Measurements from ENCODE around the gene DOLK.

The DOLK gene

DNA sequence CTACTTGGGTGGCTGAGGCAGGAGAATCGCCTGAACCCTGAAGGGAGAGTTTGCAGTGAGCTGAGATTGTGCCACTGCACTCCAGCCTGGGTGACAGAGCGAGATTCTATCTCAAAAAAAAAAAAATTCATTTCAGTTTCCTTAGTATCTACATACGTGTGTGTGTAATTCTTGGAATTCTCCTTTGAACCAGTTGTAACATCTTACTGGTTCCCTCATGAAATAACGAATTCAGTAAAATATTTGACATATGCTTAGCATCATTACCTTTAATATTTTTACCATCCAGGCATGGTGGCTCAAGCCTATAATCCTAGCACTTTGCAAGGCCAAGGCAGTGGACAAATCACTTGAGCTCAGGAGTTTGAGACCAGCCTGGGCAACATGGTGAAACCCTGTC, 17.8 kb downstream of the DOLK start:
- no peak for DNase-seq

DNA sequence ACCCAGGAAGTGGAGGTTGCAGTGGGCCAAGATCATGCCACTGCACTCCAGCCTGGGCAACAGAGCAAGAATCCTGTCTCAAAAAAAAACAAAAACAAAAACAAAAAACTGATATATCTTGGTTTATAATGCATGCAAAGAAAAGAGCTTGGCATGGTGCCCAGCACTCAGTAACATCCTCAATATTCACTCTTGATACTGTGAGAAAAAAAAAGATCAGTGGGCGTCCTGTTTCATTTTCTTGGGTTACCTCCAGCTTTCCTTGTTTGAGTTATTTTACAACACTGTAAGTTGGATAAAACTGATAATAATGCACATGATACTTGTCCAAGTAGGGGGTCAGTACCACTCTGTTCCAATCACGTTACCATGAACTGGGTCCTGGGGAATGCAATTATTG, 18.8 kb downstream of the DOLK start:
- no peak for DNase-seq

DNA sequence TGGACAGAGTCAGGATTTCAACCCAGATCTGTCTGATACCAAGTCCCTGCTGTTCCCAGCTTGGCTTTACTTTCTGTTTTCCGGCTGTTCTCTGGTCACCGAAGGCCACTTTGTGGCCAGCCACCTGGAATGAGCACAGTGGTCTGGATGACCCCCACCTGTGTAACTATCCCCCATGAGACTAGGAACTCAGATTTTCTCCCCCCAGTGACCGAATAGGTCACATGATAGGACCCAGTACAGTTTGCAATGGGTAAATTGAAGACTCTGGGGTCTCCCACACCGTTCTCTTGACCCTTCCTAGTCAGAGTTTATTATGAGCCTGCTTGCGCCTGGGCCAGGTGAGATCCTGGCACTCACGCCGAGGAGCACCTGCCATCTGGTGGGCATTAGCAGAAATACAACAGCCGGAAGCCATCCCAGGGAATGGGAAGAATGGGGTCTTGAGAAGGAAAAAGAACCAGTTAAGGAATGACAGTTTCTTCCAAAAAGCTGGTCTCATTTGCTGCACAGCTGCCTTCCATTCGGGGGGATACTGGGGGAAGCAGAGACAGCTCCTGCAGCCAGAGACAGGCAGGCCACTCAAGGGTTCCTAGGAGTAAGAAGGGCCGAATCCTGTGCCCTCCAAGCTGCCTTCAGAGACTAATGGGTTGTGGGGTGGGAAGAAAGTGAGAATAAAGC, 19.5 kb downstream of the DOLK start:
- peak; percentile 49 to 63 for DNase-seq

DNA sequence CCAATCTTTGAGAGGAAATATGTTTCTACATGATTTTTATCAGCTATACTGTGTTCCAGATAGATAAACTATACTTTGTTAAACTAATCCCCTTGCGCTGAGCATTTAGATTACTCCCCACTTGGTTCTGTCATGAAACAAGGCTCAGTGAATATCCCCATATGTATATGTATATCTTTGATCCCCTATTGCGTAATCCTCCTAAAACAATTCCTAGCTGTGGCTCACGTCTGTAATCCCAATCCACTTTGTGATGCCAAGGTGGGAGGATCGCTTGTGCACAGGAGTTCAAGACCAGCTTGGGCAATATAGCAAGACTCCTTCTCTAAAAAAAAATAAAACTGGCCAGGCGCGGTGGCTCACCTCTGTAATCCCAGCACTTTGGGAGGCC, 23.9 kb downstream of the DOLK start:
- DNase-seq = no peak

DNA sequence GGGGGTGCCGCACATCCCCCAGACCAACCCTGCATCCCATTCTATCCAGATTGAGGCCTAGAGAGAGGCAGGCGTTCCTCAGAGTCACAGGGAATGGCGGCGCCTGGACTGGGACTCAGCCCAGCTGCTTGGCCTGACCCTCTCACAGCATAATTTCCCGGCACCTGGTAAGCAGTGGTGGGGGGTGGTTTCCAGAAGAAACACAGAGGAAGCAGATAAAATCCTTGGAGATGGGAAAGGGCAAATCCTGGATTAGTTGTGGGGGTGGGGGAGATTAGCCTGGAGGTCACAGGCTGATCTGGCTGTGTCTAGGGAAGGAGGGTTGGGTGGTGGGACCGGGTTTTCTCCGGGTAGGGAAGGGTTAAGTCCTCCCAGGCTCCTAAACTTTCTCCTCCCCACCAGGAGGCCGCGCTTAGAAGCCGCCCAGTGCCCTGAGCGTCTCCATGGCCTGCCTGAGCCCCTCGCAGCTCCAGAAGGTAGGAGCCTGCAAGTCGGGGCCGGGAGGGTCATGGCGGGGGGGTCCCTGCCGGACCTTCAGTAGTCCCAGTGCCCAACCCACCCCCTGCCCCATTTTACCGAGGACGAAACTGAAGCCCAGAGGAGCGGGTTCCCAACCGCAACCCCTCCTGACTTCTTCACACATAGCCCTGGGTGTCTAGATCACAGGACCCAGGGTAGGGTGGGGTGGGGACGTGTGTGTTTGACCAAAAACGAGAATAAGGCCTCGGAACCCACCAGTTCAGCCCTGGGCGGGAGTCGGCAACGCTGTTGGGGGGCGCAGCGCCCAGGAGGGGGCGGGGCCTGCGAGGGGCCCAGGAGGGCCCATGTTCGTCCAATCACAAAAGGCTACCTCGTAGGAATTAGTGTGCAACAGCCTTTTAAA, 25.3 kb downstream of the DOLK start:
- DNase-seq = no peak

DNA sequence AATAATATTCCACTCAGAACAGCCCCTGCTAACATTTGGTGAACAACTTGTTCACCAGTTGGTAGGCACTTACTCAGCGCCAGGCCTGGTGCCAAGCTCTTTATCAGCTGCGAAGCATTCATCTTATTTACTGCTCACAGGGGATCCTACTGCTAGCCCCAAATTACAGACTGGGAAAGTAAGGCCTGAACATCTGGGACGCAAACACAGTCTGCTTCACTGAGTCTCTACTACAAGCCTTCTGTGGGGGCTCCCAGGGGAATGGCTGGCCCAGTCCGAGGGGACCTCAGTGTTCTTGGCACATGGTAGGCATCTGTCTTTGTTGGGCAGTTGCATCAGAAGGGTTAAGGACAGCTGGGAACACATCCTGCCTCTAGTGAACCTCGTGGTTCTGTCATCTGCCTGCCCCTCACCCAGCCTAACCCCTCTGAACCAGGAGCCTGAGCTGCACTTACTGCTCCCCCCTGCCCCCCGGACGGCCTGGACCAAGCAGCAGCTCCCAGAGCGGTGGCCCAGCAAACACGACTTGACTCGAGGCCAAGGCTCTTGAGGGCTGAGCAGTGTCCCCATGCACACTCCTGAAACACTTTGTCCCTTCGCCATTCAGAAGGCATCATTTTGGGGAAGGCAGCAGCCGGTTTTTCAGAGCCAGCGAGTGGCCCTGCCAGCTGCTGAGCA, 26.9 kb downstream of the DOLK start, which contains the start of gene PHYHD1:
TSS of gene PHYHD1 (plus strand) at position 602 of the 678 bp plus-strand sequence. CDS start 1,342 bp downstream, outside the sequence.
- DNase-seq = no peak

DNA sequence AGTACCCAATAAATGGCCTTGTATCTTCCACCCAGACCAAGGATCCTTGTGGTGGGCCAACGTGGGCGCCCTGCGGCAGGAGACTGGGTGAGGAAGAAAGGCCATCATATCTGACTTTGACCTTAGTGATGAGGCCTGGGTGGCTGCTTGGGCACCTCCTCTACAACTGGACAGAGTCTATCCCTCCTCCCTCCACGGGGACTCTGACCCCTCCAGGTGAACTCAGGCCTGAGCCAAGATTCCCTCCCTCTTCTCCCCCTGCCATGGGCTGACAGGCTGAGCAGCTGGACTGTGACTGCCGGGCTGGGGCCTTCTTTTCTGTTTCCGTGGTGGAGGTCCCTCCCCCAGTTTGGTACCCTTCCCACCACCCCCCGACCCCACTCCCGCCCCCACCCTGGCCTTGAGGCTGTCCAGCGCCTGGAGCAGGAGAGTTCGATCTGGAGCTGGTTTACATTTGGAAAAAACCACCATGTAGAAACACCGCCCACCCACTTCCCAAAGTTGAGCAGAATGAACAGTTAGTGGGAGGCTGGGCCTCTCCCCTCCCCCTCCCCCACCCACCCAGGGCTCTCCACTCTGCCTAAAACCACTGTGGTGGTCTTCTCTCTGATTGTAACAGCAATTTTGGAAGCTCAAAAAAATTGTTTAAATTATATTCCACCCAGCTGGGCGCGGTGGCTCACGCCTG, 27.9 kb downstream of the DOLK start:
- no peak for DNase-seq

DNA sequence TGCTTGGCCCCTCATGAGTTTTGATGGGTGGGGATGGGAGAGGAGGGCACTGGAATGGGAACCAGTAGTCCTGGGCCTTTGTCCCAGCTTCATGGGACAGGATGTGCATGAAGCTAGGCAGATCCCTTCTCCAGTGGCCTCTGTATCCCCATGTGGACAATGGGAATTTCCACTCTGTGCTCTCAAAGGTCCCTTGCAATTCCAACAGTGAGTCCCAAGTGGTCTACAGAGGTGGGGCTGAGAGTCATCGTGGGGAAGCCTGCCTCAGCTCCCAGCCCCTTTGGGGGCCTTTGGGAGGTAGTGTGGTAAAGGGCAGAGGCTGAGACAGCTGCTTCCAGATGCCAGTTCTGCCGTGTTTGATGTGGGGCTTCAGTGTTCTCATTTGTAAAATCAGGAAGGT, 28.5 kb downstream of the DOLK start:
- no peak for DNase-seq

DNA sequence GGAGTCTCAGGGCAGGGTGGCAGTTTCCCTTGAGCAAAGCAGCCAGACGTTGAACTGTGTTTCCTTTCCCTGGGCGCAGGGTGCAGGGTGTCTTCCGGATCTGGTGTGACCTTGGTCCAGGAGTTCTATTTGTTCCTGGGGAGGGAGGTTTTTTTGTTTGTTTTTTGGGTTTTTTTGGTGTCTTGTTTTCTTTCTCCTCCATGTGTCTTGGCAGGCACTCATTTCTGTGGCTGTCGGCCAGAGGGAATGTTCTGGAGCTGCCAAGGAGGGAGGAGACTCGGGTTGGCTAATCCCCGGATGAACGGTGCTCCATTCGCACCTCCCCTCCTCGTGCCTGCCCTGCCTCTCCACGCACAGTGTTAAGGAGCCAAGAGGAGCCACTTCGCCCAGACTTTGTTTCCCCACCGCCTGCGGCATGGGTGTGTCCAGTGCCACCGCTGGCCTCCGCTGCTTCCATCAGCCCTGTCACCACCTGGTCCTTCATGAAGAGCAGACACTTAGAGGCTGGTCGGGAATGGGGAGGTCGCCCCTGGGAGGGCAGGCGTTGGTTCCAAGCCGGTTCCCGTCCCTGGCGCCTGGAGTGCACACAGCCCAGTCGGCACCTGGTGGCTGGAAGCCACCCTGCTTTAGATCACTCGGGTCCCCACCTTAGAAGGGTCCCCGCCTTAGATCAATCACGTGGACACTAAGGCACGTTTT, 30.1 kb downstream of the DOLK start:
- no peak for DNase-seq

DNA sequence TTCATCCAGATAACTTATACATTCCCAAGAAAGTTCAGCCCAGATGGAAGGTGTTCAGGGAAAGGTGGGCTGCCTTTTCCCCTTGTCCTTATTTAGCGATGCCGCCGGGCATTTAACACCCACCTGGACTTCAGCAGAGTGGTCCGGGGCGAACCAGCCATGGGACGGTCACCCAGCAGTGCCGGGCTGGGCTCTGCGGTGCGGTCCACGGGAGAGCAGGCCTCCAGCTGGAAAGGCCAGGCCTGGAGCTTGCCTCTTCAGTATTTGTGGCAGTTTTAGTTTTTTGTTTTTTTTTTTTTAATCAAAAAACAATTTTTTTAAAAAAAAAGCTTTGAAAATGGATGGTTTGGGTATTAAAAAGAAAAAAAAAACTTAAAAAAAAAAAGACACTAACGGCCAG, 30.7 kb downstream of the DOLK start:
- no peak for DNase-seq

DNA sequence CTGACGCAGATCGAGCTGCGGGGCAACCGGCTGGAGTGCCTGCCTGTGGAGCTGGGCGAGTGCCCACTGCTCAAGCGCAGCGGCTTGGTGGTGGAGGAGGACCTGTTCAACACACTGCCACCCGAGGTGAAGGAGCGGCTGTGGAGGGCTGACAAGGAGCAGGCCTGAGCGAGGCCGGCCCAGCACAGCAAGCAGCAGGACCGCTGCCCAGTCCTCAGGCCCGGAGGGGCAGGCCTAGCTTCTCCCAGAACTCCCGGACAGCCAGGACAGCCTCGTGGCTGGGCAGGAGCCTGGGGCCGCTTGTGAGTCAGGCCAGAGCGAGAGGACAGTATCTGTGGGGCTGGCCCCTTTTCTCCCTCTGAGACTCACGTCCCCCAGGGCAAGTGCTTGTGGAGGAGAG, 31.2 kb downstream of the DOLK start:
- DNase-seq = no peak

DNA sequence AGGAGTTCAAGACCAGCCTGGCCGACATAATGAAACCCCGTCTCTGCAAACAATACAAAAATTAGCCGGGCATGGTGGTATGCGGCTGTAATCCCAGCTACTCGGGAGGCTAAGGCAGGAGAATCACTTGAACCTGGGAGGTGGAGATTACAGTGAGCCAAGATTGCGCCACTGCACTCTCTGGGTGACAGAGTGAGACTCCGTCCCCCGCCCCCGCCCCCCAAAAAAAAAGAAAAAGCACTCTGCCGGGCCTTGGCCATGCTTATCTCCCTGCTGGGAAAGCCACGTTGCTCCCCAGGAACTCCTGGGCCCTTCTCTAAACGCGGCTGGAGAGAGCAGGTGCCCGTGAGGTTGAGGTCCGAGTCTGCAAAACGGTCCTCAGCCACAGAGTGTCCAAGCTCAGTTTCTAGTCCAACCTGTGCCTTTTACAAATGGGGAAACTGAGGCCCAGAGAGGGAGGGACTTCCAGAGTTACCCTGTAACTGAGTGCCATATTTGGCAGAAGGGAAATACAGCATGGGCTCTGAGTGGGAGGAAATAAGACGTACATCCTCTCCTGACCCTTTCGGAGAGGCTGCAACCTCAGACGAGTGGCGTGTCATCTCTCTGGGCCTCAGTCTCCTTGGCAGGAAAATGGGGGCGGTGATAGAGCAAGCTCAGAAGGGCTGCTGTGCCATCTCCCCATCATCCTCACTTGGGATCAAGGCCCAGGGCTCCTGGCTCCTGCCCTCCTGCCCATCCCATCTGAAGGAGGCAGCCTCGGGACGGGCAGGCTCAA, 33.2 kb downstream of the DOLK start:
- no peak for DNase-seq

DNA sequence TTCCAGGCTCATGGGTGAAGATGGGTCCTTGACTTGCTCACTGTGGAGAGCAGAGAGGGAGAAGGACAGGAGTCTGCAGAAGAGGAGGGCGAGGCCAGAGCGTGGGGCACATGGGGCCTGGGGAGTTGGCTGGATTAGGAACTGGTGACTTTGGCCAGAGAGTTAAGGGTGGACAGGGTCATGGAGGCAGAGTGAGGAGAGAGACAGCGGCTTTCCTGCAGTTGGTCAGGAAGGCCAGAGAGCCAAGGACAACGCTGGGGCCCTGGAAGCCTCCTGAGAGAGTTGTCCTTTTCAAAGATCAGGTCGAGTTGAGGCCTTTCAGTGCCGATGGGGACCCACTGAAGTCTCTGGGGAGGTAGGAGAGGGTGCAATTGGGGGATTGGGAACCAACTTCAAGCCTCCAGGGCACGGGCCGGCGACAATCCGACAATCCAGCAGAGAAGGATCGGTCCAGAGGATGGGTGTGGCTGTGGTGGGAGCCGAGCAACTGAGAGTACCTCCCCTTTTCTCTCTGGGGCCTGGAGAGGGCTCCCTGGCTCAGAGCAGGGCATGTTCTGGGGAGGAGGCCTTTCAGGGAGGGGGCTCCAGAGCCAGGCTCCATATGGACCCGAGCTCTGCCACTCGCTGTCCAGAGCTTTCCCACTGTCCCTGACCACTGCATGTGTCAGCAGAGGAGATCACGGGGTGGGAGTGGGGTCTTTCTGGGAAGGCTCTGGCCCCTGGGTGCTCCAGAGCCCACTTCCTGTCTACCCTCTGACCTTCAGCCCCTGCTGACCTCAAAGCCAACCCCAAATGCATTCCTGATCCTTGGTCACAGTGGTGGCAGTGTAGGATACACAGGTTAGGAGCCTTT, 34.1 kb downstream of the DOLK start:
- DNase-seq = no peak

DNA sequence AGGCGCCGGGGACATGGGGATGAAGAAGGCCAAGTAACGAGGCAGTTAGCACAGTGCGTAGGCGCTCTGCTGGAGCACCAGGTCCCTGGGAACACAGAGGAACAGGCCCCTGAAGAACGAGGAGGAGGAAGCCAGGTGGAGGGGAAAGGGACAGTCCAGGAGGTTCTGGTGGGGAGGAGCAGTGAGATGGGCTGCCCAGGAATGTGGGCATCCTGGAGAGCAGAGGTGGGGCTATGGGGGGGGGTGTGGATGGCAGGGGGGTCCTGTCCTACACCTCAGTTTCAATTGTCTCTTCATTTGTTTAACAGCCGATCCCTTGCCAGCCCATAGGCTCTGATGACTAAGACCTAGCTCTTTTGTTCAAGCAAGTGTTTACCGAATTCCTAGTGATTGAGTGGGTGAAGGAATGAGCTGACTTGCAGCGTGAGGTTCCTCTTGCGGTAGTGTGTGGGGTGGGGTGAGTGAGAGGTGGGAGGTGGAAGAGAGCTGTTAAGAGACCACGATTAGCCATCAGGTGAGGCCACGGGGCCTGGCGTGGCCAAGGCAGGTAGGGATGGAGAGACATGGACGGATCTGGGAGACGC, 35.0 kb downstream of the DOLK start:
- no peak for DNase-seq

DNA sequence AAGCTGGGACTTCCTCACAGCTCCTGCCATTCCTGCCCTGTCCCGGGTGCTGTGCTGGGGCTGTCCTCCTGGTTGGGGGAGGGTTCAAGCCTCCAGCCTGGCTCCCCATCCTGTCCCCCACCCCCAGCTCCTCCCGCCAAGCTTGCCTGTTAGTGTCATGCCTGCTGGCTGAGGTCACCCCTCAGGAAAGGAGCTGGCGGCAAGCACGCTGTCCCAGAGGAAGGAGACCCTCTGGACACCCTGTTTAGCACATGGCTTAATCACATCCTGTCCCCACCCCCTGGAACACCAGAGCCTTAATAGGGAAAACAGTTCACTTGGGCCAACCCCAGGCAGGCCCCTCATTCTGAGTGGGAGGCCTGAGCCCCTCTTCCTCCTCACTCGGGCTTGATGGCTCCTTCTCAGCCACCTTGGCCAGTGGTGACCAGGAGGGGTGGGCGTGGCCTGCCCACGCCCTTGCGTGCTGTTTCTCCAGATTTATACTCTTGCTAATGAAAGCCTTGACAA, 35.8 kb downstream of the DOLK start:
- no peak for DNase-seq

DNA sequence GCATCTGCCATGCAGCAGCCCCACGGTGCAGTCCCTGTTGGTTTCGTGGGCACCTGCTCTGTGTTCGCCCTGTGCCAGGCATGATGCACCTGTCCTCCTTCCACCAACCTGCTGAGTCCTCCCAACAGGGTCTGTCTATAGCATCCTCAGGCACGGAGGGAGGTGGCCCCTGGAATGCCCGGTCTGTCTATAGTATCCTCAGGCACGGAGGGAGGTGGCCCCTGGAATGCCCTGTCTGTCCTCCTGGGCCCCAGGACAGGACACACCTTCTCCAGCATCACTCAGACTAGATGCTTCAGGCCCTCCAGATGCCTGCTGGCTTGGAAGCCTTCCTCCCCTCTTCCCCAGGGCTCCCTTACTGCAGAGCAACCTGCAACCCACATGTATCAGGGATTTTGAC, 36.5 kb downstream of the DOLK start:
- no peak for DNase-seq

DNA sequence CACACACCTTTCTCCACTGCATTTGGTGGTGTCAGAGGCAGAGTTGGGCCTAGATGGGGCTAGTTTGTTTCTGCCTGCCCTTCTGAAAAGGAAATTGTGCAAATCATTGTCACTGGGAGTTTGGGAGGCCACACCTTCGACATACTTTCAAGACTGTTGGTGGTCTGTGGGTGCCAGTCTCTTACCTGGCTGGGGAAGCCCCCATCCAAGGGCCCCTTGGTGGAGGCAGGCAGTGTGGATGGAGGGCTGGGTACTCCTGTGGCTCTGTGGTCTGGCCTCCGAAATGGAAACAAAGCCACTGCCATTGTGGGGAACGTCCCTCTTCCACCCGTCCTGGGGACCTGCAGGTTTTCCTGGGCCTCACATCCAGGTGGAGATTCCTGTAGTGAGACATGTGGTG, 37.5 kb downstream of the DOLK start:
- no peak for DNase-seq

DNA sequence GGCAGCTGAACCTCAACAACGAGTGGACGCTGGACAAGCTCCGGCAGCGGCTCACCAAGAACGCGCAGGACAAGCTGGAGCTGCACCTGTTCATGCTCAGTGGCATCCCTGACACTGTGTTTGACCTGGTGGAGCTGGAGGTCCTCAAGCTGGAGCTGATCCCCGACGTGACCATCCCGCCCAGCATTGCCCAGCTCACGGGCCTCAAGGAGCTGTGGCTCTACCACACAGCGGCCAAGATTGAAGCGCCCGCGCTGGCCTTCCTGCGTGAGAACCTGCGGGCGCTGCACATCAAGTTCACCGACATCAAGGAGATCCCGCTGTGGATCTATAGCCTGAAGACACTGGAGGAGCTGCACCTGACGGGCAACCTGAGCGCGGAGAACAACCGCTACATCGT, 39.0 kb downstream of the DOLK start:
- no peak for DNase-seq

DNA sequence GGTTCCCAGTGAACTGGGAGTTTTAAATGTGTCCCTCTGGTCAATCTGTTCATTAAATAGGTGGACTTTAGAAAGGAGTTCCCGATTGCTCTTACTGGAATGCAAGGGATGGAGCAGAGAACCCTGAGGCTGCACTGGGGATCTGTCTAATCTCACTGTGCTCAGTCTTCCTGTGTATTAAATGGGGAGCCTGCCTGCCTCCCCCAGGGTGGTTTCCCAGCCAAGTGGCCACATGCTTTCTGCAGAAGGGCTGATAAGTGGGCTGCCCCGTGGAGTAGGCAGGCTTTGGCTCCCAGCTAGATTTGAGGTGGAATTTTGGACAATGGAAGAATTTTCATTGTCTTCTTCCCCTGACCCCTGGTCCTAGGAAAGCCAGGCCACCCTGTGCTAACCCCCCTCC, 40.7 kb downstream of the DOLK start:
- no peak for DNase-seq

DNA sequence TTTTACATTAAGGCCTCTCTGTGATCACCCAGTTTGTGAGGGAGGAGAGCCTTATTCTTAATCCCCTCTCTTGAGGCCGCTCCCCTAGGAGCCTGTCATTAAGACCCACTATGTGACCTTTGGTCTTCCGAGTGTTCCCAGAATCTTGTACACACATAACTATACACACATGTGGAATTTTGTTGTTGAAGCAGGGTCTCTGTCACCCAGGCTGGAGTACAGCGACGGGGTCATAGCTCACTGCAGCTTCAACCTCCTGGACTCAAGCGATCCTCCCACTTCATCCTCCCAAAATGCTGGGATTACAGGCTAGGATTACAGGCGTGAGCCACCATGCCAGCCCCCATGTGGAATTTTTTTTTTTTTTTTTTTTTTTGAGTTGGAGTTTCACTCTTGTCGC, 41.4 kb downstream of the DOLK start:
- DNase-seq = no peak
